Loucy (cell line): ENCODE measurements around the gene CDH13.

ENCODE experiments used
- EZH2phosphoT487 ChIP-seq: fragments of 200-600 bp; IDR thresholded peaks from 2 replicates; pipeline ENCODE4 v1.6.1; 2018; ENCODE audit warnings: antibody characterized with exemption, mild to moderate bottlenecking, moderate library complexity, borderline replicate concordance
- TF ChIP-seq, protein P1 (sequence below): fragments of 200-600 bp; sonication (generic); conservative IDR thresholded peaks from 2 replicates; pipeline ENCODE4 v1.5.1; 2014; ENCODE audit warnings: mild to moderate bottlenecking, antibody characterized with exemption, low read length

DNA sequence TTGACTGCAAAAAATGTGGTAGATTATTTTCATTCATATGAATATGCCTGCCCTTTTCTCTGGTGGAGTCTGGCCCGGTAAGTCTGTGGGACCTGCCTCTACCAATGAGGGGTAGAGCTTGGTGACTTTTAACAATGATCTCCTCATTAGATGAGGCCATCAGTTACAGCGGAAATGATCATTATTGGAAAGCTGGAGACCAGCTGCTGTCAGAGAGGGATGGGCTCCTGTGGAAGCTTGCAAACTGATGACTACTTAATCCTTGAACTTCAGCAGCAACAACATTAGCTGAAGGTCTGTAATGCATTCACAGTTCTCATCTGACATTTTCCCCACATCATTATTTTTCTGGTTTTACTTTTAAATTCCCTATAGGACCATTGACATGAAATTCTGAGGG is 194.1 kb downstream of the CDH13 start:
- TF ChIP-seq, protein P1, sequence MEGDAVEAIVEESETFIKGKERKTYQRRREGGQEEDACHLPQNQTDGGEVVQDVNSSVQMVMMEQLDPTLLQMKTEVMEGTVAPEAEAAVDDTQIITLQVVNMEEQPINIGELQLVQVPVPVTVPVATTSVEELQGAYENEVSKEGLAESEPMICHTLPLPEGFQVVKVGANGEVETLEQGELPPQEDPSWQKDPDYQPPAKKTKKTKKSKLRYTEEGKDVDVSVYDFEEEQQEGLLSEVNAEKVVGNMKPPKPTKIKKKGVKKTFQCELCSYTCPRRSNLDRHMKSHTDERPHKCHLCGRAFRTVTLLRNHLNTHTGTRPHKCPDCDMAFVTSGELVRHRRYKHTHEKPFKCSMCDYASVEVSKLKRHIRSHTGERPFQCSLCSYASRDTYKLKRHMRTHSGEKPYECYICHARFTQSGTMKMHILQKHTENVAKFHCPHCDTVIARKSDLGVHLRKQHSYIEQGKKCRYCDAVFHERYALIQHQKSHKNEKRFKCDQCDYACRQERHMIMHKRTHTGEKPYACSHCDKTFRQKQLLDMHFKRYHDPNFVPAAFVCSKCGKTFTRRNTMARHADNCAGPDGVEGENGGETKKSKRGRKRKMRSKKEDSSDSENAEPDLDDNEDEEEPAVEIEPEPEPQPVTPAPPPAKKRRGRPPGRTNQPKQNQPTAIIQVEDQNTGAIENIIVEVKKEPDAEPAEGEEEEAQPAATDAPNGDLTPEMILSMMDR = no peak
- no peak for TF ChIP-seq EZH2phosphoT487
